ENCODE data around the gene MTHFD1. TPM values are rescaled to one million over a fixed set of nuclear protein-coding genes. Genes with fewer than 3 reads are reported as not detected.

MTHFD1 gene
- total and polyA plus RNA-seq, 2 donors from 2014 or later: 73.0 to 76.1 TPM

GRCh38 chr14:64412237-64412636 lies 24.1 kb downstream of the MTHFD1 start:
- Histone ChIP-seq H3K27ac (ENCODE audit: low read depth in 2 of 2, low read length in 2 of 2) (no peak overlapping the region), H3K4me3 (ENCODE audit: low read length in 3 of 3) (no peak overlapping the region), H3K27me3 (ENCODE audit: control insufficient read depth, insufficient read depth, low read length) (no peaks in the 10 kb centered on the region), H3K36me3 (ENCODE audit: control insufficient read depth in 2 of 3, insufficient read depth in 3 of 3, low read length in 3 of 3) (peaks cover 0 to 25% (median 8%) of the 10 kb centered on the region in 3 donors), H3K4me1 (ENCODE audit: control insufficient read depth in 2 of 3, insufficient read depth in 2 of 3, low read depth in 1 of 3, low read length in 3 of 3) (no peaks in the 10 kb centered on the region), H3K9me3 (ENCODE audit: control insufficient read depth in 2 of 3, insufficient read depth in 1 of 3, low read length in 3 of 3) (no peaks in the 10 kb centered on the region), H3K9ac (ENCODE audit: low read length in 3 of 3) (no peak overlapping the region)
- intact Hi-C loops (cut with DNase I): no loop called here
- DNase-seq (no peak), FAIRE-seq (no peak)
- no peak for TF ChIP-seq CTCF (IDR thresholded peaks at IDR 0.05; ENCODE audit: borderline replicate concordance, extremely low read depth, insufficient read depth)

- no peaks in the 10 kb centered on the region for H3K4me1 ChIP-seq (ENCODE audit: control insufficient read depth in 2 of 3, insufficient read depth in 2 of 3, low read depth in 1 of 3, low read length in 3 of 3)
- H3K27me3 ChIP-seq (ENCODE audit: control insufficient read depth, insufficient read depth, low read length): no peaks in the 10 kb centered on the region
- H3K9me3 ChIP-seq (ENCODE audit: control insufficient read depth in 2 of 3, insufficient read depth in 1 of 3, low read length in 3 of 3): no peaks in the 10 kb centered on the region
- peaks cover 2 to 44% (median 32%) of the 10 kb centered on the region in 3 donors for H3K36me3 ChIP-seq (ENCODE audit: control insufficient read depth in 2 of 3, insufficient read depth in 3 of 3, low read length in 3 of 3)
- no peak overlapping the region for H3K4me3 ChIP-seq (ENCODE audit: low read length in 3 of 3)
- DNase-seq (no peak), FAIRE-seq (no peak)
- TF ChIP-seq CTCF (IDR thresholded peaks at IDR 0.05; ENCODE audit: borderline replicate concordance, extremely low read depth, insufficient read depth): no peak
- intact Hi-C loops (cut with DNase I): no loop called here
- H3K27ac ChIP-seq (ENCODE audit: low read depth in 2 of 2, low read length in 2 of 2): no peak overlapping the region
- H3K9ac ChIP-seq (ENCODE audit: low read length in 3 of 3): no peak overlapping the region
Measured at GRCh38 chr14:64416348-64416932, 28.3 kb downstream of the MTHFD1 start.

GRCh38 chr14:64417055-64417770 lies 29.1 kb downstream of the MTHFD1 start:
- H3K4me1 ChIP-seq (ENCODE audit: control insufficient read depth in 2 of 3, insufficient read depth in 2 of 3, low read depth in 1 of 3, low read length in 3 of 3): no peaks in the 10 kb centered on the region
- H3K9me3 ChIP-seq (ENCODE audit: control insufficient read depth in 2 of 3, insufficient read depth in 1 of 3, low read length in 3 of 3): no peaks in the 10 kb centered on the region
- H3K36me3 ChIP-seq (ENCODE audit: control insufficient read depth in 2 of 3, insufficient read depth in 3 of 3, low read length in 3 of 3): peaks cover 5 to 44% (median 32%) of the 10 kb centered on the region in 3 donors
- DNase-seq: no peak
- H3K9ac ChIP-seq (ENCODE audit: low read length in 3 of 3): no peak overlapping the region
- no peak overlapping the region for H3K27ac ChIP-seq (ENCODE audit: low read depth in 2 of 2, low read length in 2 of 2)
- no peak for FAIRE-seq
- intact Hi-C loops (cut with DNase I): no loop called here
- H3K27me3 ChIP-seq (ENCODE audit: control insufficient read depth, insufficient read depth, low read length): no peaks in the 10 kb centered on the region
- no peak for TF ChIP-seq CTCF (IDR thresholded peaks at IDR 0.05; ENCODE audit: borderline replicate concordance, extremely low read depth, insufficient read depth)
- H3K4me3 ChIP-seq (ENCODE audit: low read length in 3 of 3): no peak overlapping the region
